ENCODE data around the gene KIRREL3. TPM values are rescaled to one million over a fixed set of nuclear protein-coding genes. Genes with fewer than 3 reads are reported as not detected.

KIRREL3 gene
- polyA plus RNA-seq, 1 donor (not counting 4 experiments of a cell fraction or from before 2014, with no cell fraction given): 0.04 TPM

DNA sequence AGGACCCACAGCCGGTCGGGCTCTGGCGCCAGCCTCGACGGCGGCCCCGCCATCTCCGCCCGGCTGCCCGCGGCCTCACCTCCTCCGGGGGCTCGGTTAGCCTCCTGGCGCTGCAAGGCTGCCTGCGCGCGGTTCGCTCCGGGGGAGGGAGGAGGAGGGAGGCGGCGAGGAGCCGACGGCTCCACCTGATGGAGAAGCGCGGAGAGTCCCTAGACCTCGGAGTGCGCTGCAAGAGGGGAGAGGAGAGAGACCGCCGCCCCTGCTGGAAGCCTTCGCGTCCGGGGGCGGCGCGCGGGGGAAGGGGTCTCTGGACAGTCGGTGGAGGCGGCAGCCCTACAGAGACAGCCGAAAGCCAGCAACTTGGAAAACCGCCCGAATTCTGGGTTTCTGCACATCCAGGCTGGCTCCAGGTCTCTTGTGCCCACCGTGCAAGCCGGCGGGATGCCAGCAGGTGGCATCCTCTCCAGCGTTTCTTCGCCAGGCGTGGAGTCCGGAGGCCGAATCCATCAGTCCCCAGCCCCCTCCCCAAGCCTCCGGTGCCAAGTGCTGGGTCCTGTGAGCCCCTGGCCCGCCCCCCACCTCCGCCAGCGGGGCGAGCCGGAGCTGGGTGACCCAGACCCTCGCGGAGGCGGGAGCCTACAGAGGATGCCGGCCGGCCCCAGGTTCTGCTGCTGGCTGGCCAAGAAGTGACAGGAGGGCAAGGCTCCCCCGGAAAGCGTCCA lies 2.9 kb upstream of the KIRREL3 start:
- dilution Hi-C loops (cut with MboI; ENCODE audit: extremely low pct_ligation_motif_present, low sequenced_read_pairs): no loop called here
- Histone ChIP-seq H3K4me1 (ENCODE audit: control insufficient read depth, extremely low read depth, insufficient read depth, low read length) (peaks cover 9% of the 10 kb centered on the region), H3K27ac (ENCODE audit: control insufficient read depth, insufficient read depth, low read length) (no peak overlapping the region), H3K27me3 (ENCODE audit: control insufficient read depth, extremely low read depth, insufficient read depth, low read length) (peaks cover 54% of the 10 kb centered on the region), H3K9me3 (ENCODE audit: control insufficient read depth, low read depth, low read length) (no peaks in the 10 kb centered on the region), H3K79me2 (ENCODE audit: control insufficient read depth, insufficient read depth, low read length) (no peaks in the 10 kb centered on the region), H3K36me3 (ENCODE audit: control insufficient read depth in 2 of 2, extremely low read depth in 1 of 2, insufficient read depth in 2 of 2, low read length in 2 of 2) (no peaks in the 10 kb centered on the region), H3K9ac (ENCODE audit: control insufficient read depth, extremely low read depth, insufficient read depth, low read length) (no peak overlapping the region), H3K9me1 (ENCODE audit: control insufficient read depth, extremely low read depth, insufficient read depth, low read length) (no peaks in the 10 kb centered on the region), H3K4me3 (ENCODE audit: control insufficient read depth in 2 of 3, extremely low read depth in 1 of 3, insufficient read depth in 2 of 3, low read depth in 1 of 3, low read length in 3 of 3) (peak overlapping the region in 2 of 3 experiments; percentile 9 to 39), H3K4me2 (ENCODE audit: control insufficient read depth, extremely low read depth, insufficient read depth, low read depth, low read length) (peak overlapping the region; percentile 72), H4K20me1 (ENCODE audit: control insufficient read depth, extremely low read depth, insufficient read depth, low read length) (no peaks in the 10 kb centered on the region), H2AFZ (ENCODE audit: control insufficient read depth, low read length) (peak overlapping the region; percentile 51)
- no peak for DNase-seq (ENCODE audit: low read depth, low spot score)
- no peak for FAIRE-seq
- peak; percentile 63 for TF ChIP-seq EZH2 (IDR thresholded peaks at IDR 0.05; ENCODE audit: low read length)
- TF ChIP-seq, protein P1, sequence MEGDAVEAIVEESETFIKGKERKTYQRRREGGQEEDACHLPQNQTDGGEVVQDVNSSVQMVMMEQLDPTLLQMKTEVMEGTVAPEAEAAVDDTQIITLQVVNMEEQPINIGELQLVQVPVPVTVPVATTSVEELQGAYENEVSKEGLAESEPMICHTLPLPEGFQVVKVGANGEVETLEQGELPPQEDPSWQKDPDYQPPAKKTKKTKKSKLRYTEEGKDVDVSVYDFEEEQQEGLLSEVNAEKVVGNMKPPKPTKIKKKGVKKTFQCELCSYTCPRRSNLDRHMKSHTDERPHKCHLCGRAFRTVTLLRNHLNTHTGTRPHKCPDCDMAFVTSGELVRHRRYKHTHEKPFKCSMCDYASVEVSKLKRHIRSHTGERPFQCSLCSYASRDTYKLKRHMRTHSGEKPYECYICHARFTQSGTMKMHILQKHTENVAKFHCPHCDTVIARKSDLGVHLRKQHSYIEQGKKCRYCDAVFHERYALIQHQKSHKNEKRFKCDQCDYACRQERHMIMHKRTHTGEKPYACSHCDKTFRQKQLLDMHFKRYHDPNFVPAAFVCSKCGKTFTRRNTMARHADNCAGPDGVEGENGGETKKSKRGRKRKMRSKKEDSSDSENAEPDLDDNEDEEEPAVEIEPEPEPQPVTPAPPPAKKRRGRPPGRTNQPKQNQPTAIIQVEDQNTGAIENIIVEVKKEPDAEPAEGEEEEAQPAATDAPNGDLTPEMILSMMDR (optimal IDR thresholded peaks at IDR 0.05 in 1 of 3, IDR thresholded peaks at IDR 0.05 in 1 of 3, conservative IDR thresholded peaks at IDR 0.05 in 1 of 3; ENCODE audit: extremely low read depth in 1 of 3, insufficient read depth in 2 of 3, low read length in 3 of 3): peak; percentile 15 to 51 (median 47)

DNA sequence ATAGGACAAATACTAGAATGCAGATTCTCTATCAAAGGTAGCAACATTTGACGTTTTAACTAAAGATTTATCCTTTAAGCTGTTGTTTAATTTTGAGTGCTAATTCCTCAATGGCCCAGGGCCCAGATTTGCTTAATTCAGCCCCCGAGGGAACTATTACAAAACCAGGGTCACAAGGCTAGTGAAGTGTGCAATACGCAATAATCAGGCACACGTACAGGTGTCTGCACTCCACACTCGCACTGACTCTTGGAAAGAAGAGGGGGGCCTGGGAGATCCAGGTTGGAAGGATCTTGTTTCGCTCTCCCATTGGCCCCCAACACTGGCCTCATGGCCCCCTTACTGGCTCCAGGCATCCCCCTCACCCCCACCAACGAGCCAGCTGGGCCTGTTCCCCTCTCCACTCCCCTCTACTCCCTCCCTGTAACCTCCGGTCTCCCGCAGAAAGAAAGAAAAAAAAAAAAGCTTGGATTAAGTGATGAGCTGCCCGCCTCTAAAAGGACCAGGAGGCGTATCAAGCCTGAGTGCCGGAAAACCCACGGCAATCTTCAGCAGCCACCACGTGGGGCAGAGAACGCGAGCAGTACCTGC lies 2.2 kb upstream of the KIRREL3 start:
- no peaks in the 10 kb centered on the region for H3K9me3 ChIP-seq (ENCODE audit: control insufficient read depth, low read depth, low read length)
- peaks cover 9% of the 10 kb centered on the region for H3K4me1 ChIP-seq (ENCODE audit: control insufficient read depth, extremely low read depth, insufficient read depth, low read length)
- no peak for FAIRE-seq
- TF ChIP-seq, protein P1 (optimal IDR thresholded peaks at IDR 0.05 in 1 of 3, IDR thresholded peaks at IDR 0.05 in 1 of 3, conservative IDR thresholded peaks at IDR 0.05 in 1 of 3; ENCODE audit: extremely low read depth in 1 of 3, insufficient read depth in 2 of 3, low read length in 3 of 3): no peak
- peak; percentile 4 for TF ChIP-seq EZH2 (IDR thresholded peaks at IDR 0.05; ENCODE audit: low read length)
- H3K27me3 ChIP-seq (ENCODE audit: control insufficient read depth, extremely low read depth, insufficient read depth, low read length): peaks cover 57% of the 10 kb centered on the region
- peak overlapping the region; percentile 72 for H3K4me2 ChIP-seq (ENCODE audit: control insufficient read depth, extremely low read depth, insufficient read depth, low read depth, low read length)
- H3K9me1 ChIP-seq (ENCODE audit: control insufficient read depth, extremely low read depth, insufficient read depth, low read length): no peaks in the 10 kb centered on the region
- no peak overlapping the region for H3K27ac ChIP-seq (ENCODE audit: control insufficient read depth, insufficient read depth, low read length)
- H3K9ac ChIP-seq (ENCODE audit: control insufficient read depth, extremely low read depth, insufficient read depth, low read length): no peak overlapping the region
- peak overlapping the region in 2 of 3 experiments; percentile 9 to 39 for H3K4me3 ChIP-seq (ENCODE audit: control insufficient read depth in 2 of 3, extremely low read depth in 1 of 3, insufficient read depth in 2 of 3, low read depth in 1 of 3, low read length in 3 of 3)
- DNase-seq (ENCODE audit: low read depth, low spot score): no peak
- H3K36me3 ChIP-seq (ENCODE audit: control insufficient read depth in 2 of 2, extremely low read depth in 1 of 2, insufficient read depth in 2 of 2, low read length in 2 of 2): no peaks in the 10 kb centered on the region
- H3K79me2 ChIP-seq (ENCODE audit: control insufficient read depth, insufficient read depth, low read length): no peaks in the 10 kb centered on the region
- dilution Hi-C loops (cut with MboI; ENCODE audit: extremely low pct_ligation_motif_present, low sequenced_read_pairs): no loop called here
- H2AFZ ChIP-seq (ENCODE audit: control insufficient read depth, low read length): peak overlapping the region; percentile 51
- no peaks in the 10 kb centered on the region for H4K20me1 ChIP-seq (ENCODE audit: control insufficient read depth, extremely low read depth, insufficient read depth, low read length)
